H1 (cell line): ENCODE measurements around the gene C2orf76. TPM values are rescaled to one million over a fixed set of nuclear protein-coding genes. Genes with fewer than 3 reads are reported as not detected.
A peak's percentile ranks its signal among the peaks of the same experiment; 100 is the strongest.

Experiments
- GABPA ChIP-seq: IDR thresholded peaks from 2 replicates; pipeline ENCODE4 v1.6.1; 2011; ENCODE audit warnings: mild to moderate bottlenecking, low read length, moderate library complexity, borderline replicate concordance; ENCODE audit not compliant: insufficient read depth
- POLR2A ChIP-seq, 2 experiments: IDR thresholded peaks; 1 replicate in 1 of 2; 2 replicates in 1 of 2; pipeline ENCODE4 v1.6.1; 2011; ENCODE audit warnings: low read depth in 2 of 2, low read length in 2 of 2, mild to moderate bottlenecking in 2 of 2; ENCODE audit errors: control extremely low read depth in 1 of 2
- polyA plus RNA-seq, 7 experiments: library from polyadenylated mRNA; depleted of rRNA in 3 of 7; stranded (reverse) in 5 of 7; unstranded in 2 of 7; fragments of >200 nt in 5 of 7; fragments of 200-250 nt in 2 of 7; gene quantifications; 1 replicate in 5 of 7; 2 replicates in 1 of 7; 4 replicates in 1 of 7; pipeline versions ENCODE4 v1.2.1 to v1.2.3, GENCODE V29; 2011 to 2013; ENCODE audit warnings: missing spikeins in 2 of 7, mixed read lengths in 2 of 7
- total RNA-seq: library from RNA; stranded (reverse); fragmentation: NEBNext Ultra II Directional; extraction: Animal tissue kit (Norgen Biotek cat#: 25700); gene quantifications from 2 replicates; pipeline ENCODE4 v1.2.1, GENCODE V29; 2021
- TF ChIP-seq, protein P1 (sequence below): IDR thresholded peaks from 2 replicates; pipeline ENCODE4 v1.6.1; 2011; ENCODE audit warnings: low read length, improper control_type of control experiment
- TF ChIP-seq, protein P2 (sequence below): IDR thresholded peaks from 2 replicates; pipeline ENCODE4 v1.6.1; 2012; ENCODE audit warnings: inconsistent platforms

The C2orf76 gene
- total and polyA plus RNA-seq, 2 of the 8 experiments (the other 6 are each of a cell fraction or from before 2014, with no cell fraction given): 4.4 to 5.0 TPM

DNA sequence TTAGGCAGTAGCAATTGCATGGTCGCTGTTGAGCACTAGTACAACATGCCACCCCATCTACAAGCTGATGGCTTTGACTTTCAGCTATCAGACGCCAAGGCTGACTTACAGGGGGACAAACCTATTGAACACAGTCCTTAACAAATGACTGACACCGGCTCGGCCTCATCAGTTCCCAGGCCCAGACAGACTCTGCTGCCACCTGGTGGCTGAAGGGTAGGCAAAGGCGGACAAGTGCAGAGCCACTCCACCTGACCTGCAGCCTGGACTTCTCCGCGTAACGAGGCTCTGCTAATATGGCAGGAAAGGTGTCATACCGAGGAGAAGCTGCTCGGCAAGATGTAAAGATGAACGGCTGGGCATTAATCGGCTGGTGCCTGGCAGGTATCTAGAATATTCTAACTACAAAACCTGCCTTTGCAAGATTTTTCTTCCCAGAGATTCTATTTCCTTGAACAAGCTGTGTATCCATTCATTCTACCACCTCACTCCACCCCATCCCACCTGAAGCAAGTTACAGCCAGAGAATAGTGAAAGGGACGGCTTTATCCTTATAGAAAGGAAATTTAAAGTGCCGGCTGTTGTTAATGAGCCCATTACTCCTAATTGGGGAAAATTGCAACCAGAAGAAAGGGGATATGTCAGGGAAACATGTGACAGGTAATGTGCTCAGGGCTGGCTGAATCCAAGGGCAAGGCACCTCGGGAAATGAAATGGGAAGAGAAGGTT, 75.6 kb downstream of the C2orf76 start (continued):
- TF ChIP-seq, protein P1, sequence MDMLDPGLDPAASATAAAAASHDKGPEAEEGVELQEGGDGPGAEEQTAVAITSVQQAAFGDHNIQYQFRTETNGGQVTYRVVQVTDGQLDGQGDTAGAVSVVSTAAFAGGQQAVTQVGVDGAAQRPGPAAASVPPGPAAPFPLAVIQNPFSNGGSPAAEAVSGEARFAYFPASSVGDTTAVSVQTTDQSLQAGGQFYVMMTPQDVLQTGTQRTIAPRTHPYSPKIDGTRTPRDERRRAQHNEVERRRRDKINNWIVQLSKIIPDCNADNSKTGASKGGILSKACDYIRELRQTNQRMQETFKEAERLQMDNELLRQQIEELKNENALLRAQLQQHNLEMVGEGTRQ: peak; percentile 20; the same call in 1 of the 2 replicates
- TF ChIP-seq POLR2A (IDR thresholded peaks at IDR 0.05; ENCODE audit: control extremely low read depth in 1 of 2, low read depth in 2 of 2, low read length in 2 of 2): no peak
- peak; percentile 30; the same call in 1 of the 2 replicates for TF ChIP-seq GABPA
- TF ChIP-seq, protein P2, sequence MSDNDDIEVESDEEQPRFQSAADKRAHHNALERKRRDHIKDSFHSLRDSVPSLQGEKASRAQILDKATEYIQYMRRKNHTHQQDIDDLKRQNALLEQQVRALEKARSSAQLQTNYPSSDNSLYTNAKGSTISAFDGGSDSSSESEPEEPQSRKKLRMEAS: peak; percentile 76
